BLaER1 (cell line): Measurements from ENCODE around the gene LRRC59.

Source experiments
- H3K27ac ChIP-seq: shearing (Covaris generic); formaldehyde crosslinking; 2 replicates; pipeline ENCODE4 v1.8.1; 2022
- H3K27me3 ChIP-seq: shearing (Covaris generic); formaldehyde crosslinking; 2 replicates; pipeline ENCODE4 v1.8.1; 2022
- H3K36me3 ChIP-seq: shearing (Covaris generic); formaldehyde crosslinking; 2 replicates; pipeline ENCODE4 v1.8.1; 2022
- H3K4me1 ChIP-seq: shearing (Covaris generic); formaldehyde crosslinking; 2 replicates; pipeline ENCODE4 v1.8.1; 2022
- H3K4me2 ChIP-seq: shearing (Covaris generic); formaldehyde crosslinking; 2 replicates; pipeline ENCODE4 v1.8.1; 2022
- H3K4me3 ChIP-seq: shearing (Covaris generic); formaldehyde crosslinking; 2 replicates; pipeline ENCODE4 v1.8.1; 2022
- H3K9ac ChIP-seq: shearing (Covaris generic); formaldehyde crosslinking; 2 replicates; pipeline ENCODE4 v1.8.1; 2022
- H3K9me3 ChIP-seq: shearing (Covaris generic); formaldehyde crosslinking; 2 replicates; pipeline ENCODE4 v1.8.1; 2022
- H4K20me1 ChIP-seq: shearing (Covaris generic); formaldehyde crosslinking; 2 replicates; pipeline ENCODE4 v1.8.1; 2022
- Cebpa-rat ChIP-seq: shearing (Covaris generic); IDR thresholded peaks from 2 replicates; pipeline ENCODE4 v1.8.1; 2022

LRRC59 gene

GRCh38 chr17:50332196-50332595 is 65.1 kb downstream of the LRRC59 start:
- Histone ChIP-seq H3K36me3 (no peaks in the 10 kb centered on the region), H3K4me2 (no peak overlapping the region), H3K4me3 (no peak overlapping the region), H3K4me1 (peaks cover 60% of the 10 kb centered on the region), H3K27ac (no peak overlapping the region), H3K9ac (0 out of 2 replicates have a peak overlapping the region, but pooled peaks have one; percentile 7), H3K27me3 (no peaks in the 10 kb centered on the region), H4K20me1 (no peaks in the 10 kb centered on the region), H3K9me3 (no peaks in the 10 kb centered on the region)
- no peak for TF ChIP-seq Cebpa-rat
